Astrocyte (in vitro differentiated cells and primary cell): ENCODE results near the gene ZNF594. TPM values are rescaled to one million over a fixed set of nuclear protein-coding genes. Genes with fewer than 3 reads are reported as not detected.
"Not testable (repeated sequence)": the region's sequence is repeated elsewhere in the genome, so short reads cannot be mapped to it uniquely, and the experiment has no call there.

Experiments
- DNase-seq: peaks from one replicate; pipeline ENCODE4 v3.0.0-alpha.2; 2010; ENCODE audit warnings: low read depth
- FAIRE-seq: peaks from 2 replicates; lab custom pipeline; 2011; peaks lifted over from hg19 to GRCh38; lab: Jason Lieb, UNC
- H2AFZ ChIP-seq: 2 replicates; pipeline ENCODE4 v1.6.0; 2012; ENCODE audit warnings: low read depth, low read length, inconsistent platforms
- H3K27ac ChIP-seq: 2 replicates; pipeline ENCODE4 v1.5.1; 2011; ENCODE audit warnings: low read depth, low read length, inconsistent platforms
- H3K27me3 ChIP-seq: 2 replicates; pipeline ENCODE4 v1.6.0; 2011; ENCODE audit warnings: low read length, inconsistent platforms; ENCODE audit not compliant: insufficient read depth
- H3K36me3 ChIP-seq: 2 replicates; pipeline ENCODE4 v1.5.1; 2011; ENCODE audit warnings: low read length, inconsistent platforms; ENCODE audit not compliant: insufficient read depth
- H3K4me1 ChIP-seq: 2 replicates; pipeline ENCODE4 v1.5.1; 2011; ENCODE audit warnings: low read length, inconsistent platforms; ENCODE audit not compliant: insufficient read depth
- H3K4me2 ChIP-seq: 2 replicates; pipeline ENCODE4 v1.6.0; 2012; ENCODE audit warnings: low read length, inconsistent platforms
- H3K4me3 ChIP-seq: 2 replicates; pipeline ENCODE4 v1.5.1; 2011; ENCODE audit warnings: low read depth, mild to moderate bottlenecking, low read length, inconsistent platforms; ENCODE audit not compliant: insufficient read depth
- H3K79me2 ChIP-seq: 2 replicates; pipeline ENCODE4 v1.6.0; 2012; ENCODE audit warnings: mild to moderate bottlenecking, low read length, inconsistent platforms; ENCODE audit not compliant: insufficient read depth
- H3K9ac ChIP-seq: 2 replicates; pipeline ENCODE4 v1.6.0; 2012; ENCODE audit warnings: mild to moderate bottlenecking, low read length, inconsistent platforms
- H3K9me3 ChIP-seq: 2 replicates; pipeline ENCODE4 v1.5.1; 2012; ENCODE audit warnings: low read depth, mild to moderate bottlenecking, low read length, inconsistent platforms; ENCODE audit not compliant: insufficient read depth
- H4K20me1 ChIP-seq: 2 replicates; pipeline ENCODE4 v1.6.0; 2012; ENCODE audit warnings: low read length, inconsistent platforms; ENCODE audit not compliant: insufficient read depth
- H3K27ac Mint-ChIP-seq: one replicate; pipeline ENCODE4 v1.8.0; 2021; ENCODE audit warnings: mild to moderate bottlenecking, mixed read lengths; ENCODE audit not compliant: unreplicated experiment
- H3K27me3 Mint-ChIP-seq: one replicate; pipeline ENCODE4 v1.8.0; 2021; ENCODE audit warnings: low read depth, mixed read lengths; ENCODE audit not compliant: unreplicated experiment
- H3K36me3 Mint-ChIP-seq: one replicate; pipeline ENCODE4 v1.8.0; 2021; ENCODE audit warnings: low read depth, mixed read lengths; ENCODE audit not compliant: unreplicated experiment
- H3K4me1 Mint-ChIP-seq: one replicate; pipeline ENCODE4 v1.8.0; 2021; ENCODE audit warnings: low read depth, mixed read lengths; ENCODE audit not compliant: unreplicated experiment
- H3K4me3 Mint-ChIP-seq: one replicate; pipeline ENCODE4 v1.8.0; 2021; ENCODE audit warnings: mild to moderate bottlenecking, moderate library complexity, mixed read lengths; ENCODE audit not compliant: unreplicated experiment
- H3K9me3 Mint-ChIP-seq: one replicate; pipeline ENCODE4 v1.8.0; 2021; ENCODE audit warnings: mild to moderate bottlenecking, mixed read lengths; ENCODE audit not compliant: unreplicated experiment
- EZH2 ChIP-seq: IDR thresholded peaks from 2 replicates; pipeline ENCODE4 v1.6.1; 2012; ENCODE audit warnings: mild to moderate bottlenecking, low read length, inconsistent platforms; ENCODE audit not compliant: insufficient read depth
- total RNA-seq: library from RNA; stranded (reverse); gene quantifications from 2 replicates; pipeline ENCODE4 v1.2.1, GENCODE V29; 2021
- TF ChIP-seq, protein P1 (sequence below): IDR thresholded peaks from 2 replicates; pipeline ENCODE4 v1.5.1; 2011; ENCODE audit warnings: low read depth, mild to moderate bottlenecking, inconsistent platforms, low read length, moderate library complexity; ENCODE audit not compliant: insufficient read depth

ZNF594 gene
- total RNA-seq, 1 donor from 2014 or later: 8.9 TPM

DNA sequence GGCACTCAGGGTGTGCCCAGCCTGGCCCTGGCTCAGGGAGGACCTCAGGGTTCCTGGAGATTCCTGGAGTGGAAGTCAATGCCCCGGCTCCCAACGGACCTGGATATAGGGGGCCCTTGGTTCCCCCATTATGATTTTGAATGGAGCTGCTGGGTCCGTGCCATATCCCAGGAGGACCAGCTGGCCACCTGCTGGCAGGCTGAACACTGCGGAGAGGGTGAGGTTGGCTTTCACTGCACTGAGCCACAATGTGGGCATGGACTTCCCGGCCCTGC is 52.3 kb downstream of the ZNF594 start:
- no peaks in the 10 kb centered on the region for H3K27me3 ChIP-seq
- peaks cover 2% of the 10 kb centered on the region for H3K9me3 Mint-ChIP-seq
- no peak overlapping the region for H3K4me2 ChIP-seq
- TF ChIP-seq, protein P1, sequence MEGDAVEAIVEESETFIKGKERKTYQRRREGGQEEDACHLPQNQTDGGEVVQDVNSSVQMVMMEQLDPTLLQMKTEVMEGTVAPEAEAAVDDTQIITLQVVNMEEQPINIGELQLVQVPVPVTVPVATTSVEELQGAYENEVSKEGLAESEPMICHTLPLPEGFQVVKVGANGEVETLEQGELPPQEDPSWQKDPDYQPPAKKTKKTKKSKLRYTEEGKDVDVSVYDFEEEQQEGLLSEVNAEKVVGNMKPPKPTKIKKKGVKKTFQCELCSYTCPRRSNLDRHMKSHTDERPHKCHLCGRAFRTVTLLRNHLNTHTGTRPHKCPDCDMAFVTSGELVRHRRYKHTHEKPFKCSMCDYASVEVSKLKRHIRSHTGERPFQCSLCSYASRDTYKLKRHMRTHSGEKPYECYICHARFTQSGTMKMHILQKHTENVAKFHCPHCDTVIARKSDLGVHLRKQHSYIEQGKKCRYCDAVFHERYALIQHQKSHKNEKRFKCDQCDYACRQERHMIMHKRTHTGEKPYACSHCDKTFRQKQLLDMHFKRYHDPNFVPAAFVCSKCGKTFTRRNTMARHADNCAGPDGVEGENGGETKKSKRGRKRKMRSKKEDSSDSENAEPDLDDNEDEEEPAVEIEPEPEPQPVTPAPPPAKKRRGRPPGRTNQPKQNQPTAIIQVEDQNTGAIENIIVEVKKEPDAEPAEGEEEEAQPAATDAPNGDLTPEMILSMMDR: no peak
- no peak for TF ChIP-seq EZH2
- no peak overlapping the region for H3K4me3 Mint-ChIP-seq
- H3K27ac ChIP-seq: no peak overlapping the region
- H2AFZ ChIP-seq: no peak overlapping the region
- peaks cover 8% of the 10 kb centered on the region for H3K4me1 Mint-ChIP-seq
- H3K36me3 ChIP-seq: no peaks in the 10 kb centered on the region
- H3K27ac Mint-ChIP-seq: no peak overlapping the region
- no peak for FAIRE-seq
- no peaks in the 10 kb centered on the region for H3K79me2 ChIP-seq
- no peaks in the 10 kb centered on the region for H3K27me3 Mint-ChIP-seq
- no peaks in the 10 kb centered on the region for H3K9me3 ChIP-seq
- no peaks in the 10 kb centered on the region for H3K4me1 ChIP-seq
- no peak overlapping the region for H3K4me3 ChIP-seq
- no peaks in the 10 kb centered on the region for H3K36me3 Mint-ChIP-seq
- no peaks in the 10 kb centered on the region for H4K20me1 ChIP-seq
- H3K9ac ChIP-seq: no peak overlapping the region
- no peak for DNase-seq

DNA sequence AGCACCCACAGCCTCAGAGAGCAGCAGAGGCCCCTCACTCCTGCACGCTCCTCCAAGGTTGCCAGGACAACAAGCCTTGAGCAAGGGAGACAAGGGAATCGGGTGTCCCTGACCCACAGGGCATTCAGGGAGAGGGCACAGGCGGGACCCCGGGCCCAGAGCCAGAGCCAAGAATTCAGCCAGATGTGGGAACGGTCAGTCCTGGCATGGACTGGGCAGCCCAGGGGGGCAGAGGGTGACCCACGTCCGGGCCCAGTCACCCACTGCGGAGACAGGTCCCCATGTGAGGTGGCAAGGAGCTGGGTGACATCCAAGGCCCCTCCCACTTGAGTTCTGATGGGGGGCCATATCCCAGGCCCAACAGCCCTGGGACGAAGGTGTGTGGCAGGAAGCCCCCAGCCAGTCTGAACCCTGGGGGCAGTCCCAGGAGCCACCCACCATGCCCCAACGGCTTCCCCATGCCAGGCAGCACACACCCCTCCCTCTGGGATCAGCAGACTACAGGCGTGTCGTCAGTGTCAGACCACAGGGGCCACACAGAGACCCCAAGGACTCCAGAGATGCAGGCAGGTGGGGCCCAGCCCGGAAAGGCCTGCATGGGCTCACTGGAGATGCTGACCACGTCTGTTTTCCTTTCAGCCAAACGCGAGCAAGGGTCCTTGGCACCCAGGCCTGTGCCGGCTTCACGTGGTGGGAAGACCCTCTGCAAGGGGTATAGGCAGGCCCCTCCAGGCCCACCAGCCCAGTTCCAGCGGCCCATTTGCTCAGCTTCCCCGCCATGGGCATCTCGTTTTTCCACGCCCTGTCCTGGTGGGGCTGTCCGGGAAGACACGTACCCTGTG is 52.8 kb downstream of the ZNF594 start:
- no peaks in the 10 kb centered on the region for H3K9me3 ChIP-seq
- TF ChIP-seq, protein P1: no peak
- TF ChIP-seq EZH2: no peak
- H3K79me2 ChIP-seq: no peaks in the 10 kb centered on the region
- FAIRE-seq (no peak), DNase-seq (no peak)
- Mint-ChIP-seq H3K36me3 (no peaks in the 10 kb centered on the region), H3K27ac (no peak overlapping the region), H3K4me3 (no peak overlapping the region), H3K4me1 (peaks cover 9% of the 10 kb centered on the region), H3K9me3 (peaks cover 2% of the 10 kb centered on the region), H3K27me3 (no peaks in the 10 kb centered on the region)
- H3K4me3 ChIP-seq: no peak overlapping the region
- H4K20me1 ChIP-seq: no peaks in the 10 kb centered on the region
- H3K4me2 ChIP-seq: no peak overlapping the region
- no peaks in the 10 kb centered on the region for H3K36me3 ChIP-seq
- H3K27ac ChIP-seq: no peak overlapping the region
- no peak overlapping the region for H3K9ac ChIP-seq
- H2AFZ ChIP-seq: no peak overlapping the region
- H3K4me1 ChIP-seq: no peaks in the 10 kb centered on the region
- no peaks in the 10 kb centered on the region for H3K27me3 ChIP-seq

DNA sequence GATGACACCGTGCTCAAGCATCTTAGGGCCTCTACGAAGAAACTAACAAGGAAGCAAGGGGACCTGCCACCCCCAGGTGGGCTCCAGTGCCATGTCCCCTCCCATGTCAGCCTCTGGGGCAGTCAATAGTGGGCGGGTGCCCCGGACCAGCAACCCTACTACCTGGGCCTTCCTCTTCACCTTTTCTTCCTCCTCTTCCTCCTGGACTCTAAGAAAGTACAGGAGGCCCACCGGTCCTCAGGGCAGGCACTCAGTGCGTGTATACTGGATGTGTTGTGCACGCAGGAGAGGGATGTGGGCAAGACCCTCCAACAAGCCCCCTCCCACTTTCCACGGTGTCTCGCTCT is 53.5 kb downstream of the ZNF594 start:
- H3K4me1 Mint-ChIP-seq, H3K27ac ChIP-seq, H3K27me3 ChIP-seq, H3K36me3 ChIP-seq, H3K4me1 ChIP-seq, H3K27ac Mint-ChIP-seq, H3K4me2 ChIP-seq, H3K9me3 ChIP-seq, FAIRE-seq, H3K27me3 Mint-ChIP-seq, H3K9me3 Mint-ChIP-seq, H3K4me3 Mint-ChIP-seq, H4K20me1 ChIP-seq, H2AFZ ChIP-seq, H3K79me2 ChIP-seq, H3K36me3 Mint-ChIP-seq, H3K9ac ChIP-seq, H3K4me3 ChIP-seq, DNase-seq: not testable (repeated sequence)

DNA sequence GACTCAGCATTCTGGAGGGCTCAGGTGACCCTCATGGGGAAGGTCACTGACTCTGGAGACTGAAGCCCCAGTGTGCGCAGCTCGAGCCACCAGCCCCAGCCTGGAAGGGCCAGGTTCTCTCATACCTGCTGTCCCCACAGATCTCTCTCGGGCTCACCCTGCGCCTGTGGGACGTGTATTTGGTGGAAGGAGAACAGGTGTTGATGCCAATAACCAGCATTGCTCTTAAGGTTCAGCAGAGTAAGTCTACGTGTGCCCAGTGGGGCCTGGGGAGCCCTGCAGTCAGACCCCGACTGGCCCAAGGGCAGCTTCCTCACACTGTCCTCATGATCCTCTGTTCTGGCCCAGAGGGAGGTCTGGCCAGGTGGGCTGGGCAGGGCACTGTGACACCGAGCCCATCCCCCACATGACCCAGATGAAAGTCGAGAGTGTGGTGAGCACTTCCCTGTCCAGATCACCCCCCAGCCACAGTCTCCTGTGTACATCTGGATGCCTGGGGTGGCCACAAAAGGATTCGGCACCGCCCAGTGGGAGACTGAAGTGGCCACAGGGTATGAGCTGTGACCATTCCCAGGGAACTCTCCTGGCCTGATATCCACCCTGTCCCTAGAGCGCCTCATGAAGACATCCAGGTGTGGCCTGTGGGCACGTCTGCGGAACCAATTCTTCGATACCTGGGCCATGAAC is 54.0 kb downstream of the ZNF594 start:
- H3K4me1 Mint-ChIP-seq, H2AFZ ChIP-seq, H3K27me3 ChIP-seq, H3K36me3 ChIP-seq, H3K27ac Mint-ChIP-seq, H3K9me3 ChIP-seq, H4K20me1 ChIP-seq, H3K4me3 ChIP-seq, H3K9me3 Mint-ChIP-seq, H3K36me3 Mint-ChIP-seq, DNase-seq, H3K4me1 ChIP-seq, H3K27me3 Mint-ChIP-seq, H3K4me2 ChIP-seq, H3K4me3 Mint-ChIP-seq, H3K9ac ChIP-seq, H3K27ac ChIP-seq, H3K79me2 ChIP-seq, FAIRE-seq: not testable (repeated sequence)
